NCI-H1436 treated with DMSO at 0.1 percent for 48 hours (cell line): ENCODE measurements around the gene TRIM58.

ENCODE experiments used
- DNase-seq: peaks from one replicate; lab custom pipeline; 2025; lab: John Stamatoyannopoulos, UW

TRIM58 gene, protein sequence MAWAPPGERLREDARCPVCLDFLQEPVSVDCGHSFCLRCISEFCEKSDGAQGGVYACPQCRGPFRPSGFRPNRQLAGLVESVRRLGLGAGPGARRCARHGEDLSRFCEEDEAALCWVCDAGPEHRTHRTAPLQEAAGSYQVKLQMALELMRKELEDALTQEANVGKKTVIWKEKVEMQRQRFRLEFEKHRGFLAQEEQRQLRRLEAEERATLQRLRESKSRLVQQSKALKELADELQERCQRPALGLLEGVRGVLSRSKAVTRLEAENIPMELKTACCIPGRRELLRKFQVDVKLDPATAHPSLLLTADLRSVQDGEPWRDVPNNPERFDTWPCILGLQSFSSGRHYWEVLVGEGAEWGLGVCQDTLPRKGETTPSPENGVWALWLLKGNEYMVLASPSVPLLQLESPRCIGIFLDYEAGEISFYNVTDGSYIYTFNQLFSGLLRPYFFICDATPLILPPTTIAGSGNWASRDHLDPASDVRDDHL

DNA sequence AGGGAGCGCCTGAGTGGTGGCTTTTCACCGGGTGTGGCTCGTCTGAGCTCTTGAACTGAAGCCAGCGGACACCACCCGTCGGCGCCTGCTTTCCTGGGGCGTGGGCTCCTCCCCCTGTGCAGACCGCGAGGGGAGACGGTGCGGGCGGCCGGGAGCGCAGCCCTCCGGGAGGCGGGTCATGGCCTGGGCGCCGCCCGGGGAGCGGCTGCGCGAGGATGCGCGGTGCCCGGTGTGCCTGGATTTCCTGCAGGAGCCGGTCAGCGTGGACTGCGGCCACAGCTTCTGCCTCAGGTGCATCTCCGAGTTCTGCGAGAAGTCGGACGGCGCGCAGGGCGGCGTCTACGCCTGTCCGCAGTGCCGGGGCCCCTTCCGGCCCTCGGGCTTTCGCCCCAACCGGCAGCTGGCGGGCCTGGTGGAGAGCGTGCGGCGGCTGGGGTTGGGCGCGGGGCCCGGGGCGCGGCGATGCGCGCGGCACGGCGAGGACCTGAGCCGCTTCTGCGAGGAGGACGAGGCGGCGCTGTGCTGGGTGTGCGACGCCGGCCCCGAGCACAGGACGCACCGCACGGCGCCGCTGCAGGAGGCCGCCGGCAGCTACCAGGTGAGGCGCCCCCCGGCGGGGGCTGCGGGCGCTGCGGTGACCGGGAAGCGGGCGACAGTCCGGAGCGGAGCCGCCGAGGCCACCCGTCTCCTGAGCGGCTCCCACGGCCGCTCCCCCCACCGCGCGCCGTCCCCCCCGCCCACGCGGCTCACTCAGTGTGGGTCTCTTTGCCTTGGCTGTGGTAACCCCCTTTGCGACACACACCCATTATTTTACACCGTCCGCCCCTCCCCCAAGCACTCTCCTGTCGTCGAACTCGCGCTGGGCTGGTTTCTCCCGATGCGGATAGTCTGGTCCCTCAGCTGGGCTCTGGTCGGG is at the start of gene TRIM58:
TSS of gene TRIM58 (plus strand) at position 119 of the 916 bp plus-strand sequence. CDS start at position 179, 60 bp downstream.
- no peak for DNase-seq

DNA sequence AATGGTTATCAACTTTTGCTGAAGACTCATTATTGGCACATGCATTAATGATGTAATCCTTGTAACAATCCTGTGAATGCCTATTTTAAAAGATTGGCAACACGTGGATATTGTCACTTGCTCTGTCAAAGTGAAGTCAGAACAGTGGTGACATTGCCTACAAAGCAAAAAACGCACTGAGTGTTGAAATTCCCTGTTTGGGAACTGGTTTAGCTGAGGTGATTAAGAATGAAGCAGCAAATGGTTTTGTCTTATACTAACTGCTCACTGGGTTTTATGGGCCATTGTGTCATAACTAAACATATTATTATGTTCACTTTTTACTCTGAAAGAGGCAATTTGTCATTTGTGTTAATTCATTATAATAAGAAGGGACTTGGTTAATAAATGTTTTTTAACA is 44.4 kb upstream of the TRIM58 start:
- DNase-seq, result no peak

DNA sequence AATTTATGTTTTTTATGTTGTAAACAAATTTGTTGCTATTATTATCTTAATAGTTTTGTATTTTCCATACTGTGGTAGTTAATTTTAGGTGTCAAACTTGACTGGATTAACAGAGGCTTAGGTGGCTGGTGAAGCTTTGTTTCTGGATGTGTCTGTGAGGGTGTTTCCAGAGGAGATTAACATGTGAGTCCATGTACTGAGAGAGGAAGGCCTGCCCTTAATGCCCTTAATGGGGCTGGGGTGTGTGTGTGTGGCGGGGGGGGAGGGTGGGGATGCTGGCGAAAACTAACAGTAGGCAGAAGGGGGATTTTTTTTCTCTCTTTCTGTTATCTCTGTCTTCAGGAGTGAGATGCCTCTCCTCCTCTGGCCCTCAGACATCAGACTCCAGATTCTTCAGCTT is 34.9 kb upstream of the TRIM58 start:
- no peak for DNase-seq

DNA sequence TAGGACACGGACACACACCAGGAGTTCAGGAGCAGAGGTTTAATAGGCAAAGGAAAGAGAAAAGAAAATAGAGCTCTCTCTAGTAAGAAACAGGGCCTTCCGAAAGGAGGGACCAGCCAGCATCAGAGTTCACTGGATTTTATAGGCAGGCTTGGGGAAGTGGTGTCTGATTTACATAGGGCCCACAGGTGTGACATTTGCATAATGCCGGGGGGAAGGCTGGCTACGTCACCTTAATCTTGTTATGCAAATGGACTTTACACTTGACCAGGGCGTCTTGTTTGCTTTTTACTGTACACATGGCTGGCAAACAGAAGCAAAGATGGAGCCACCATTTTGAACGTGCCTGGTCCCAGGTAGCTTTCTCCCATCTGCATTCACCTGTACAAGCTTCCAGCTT is 33.0 kb upstream of the TRIM58 start, which contains the start of gene OR14A16:
TSS of gene OR14A16 (minus strand) at position 97 of the 400 bp plus-strand sequence. CDS start 8,390 bp downstream, outside the sequence.
- DNase-seq, result no peak

DNA sequence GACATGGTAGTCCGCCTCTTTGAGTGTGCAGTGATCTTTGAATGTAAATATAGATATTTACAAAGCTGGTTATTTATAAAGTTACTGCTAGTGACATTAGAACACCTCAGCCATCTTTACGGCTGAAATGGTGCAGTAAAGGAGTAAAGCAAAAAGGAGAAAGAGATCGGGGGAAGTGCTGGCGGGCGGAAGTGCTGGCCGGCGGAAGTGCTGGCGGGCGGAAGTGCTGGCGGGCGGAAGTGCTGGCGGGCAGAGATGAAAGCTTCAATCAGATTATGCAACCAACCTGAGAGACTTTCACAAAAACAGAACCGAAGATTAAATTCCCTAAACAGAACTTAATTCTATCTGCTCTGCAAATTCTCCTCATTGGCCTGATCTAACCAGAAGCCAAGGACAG is 31.6 kb upstream of the TRIM58 start:
- no peak for DNase-seq

DNA sequence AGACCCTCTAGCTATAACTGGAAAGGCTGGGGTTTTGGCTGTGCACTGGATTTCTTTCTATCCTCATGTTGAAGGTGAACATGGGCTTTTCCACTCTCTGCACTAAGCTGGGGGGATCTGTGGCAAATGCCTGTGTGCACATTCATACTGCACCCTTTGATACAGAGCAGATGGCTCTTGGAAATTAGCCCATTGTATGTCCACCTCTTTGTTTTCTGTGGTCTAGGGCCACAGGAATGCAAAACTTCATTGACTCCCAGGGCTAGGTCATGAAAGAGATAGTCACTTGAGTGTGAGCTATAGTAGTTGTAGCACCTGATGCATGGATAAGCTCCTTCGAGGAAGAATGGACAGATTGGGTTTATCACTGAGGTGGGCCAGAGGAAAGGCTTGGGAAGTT is 27.3 kb upstream of the TRIM58 start:
- no peak for DNase-seq

DNA sequence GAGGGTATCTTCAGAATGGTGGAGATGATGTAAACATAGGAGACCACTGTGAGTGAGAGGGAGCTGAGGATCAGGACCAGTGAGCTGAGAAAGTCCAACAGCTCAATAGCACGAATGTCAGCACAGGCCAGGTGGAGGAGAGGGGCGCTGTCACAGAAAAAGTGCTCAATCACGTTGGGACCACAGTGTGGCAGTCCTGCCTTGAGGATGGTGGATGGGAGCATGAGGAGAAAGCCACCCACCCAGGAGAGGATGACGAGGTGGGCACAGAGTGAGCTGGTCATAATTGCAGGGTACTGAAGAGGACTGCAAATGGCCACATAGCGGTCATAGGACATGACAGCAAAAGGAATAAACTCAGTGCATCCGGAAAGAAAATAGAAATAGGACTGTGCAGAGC is 23.4 kb upstream of the TRIM58 start:
- no peak for DNase-seq

DNA sequence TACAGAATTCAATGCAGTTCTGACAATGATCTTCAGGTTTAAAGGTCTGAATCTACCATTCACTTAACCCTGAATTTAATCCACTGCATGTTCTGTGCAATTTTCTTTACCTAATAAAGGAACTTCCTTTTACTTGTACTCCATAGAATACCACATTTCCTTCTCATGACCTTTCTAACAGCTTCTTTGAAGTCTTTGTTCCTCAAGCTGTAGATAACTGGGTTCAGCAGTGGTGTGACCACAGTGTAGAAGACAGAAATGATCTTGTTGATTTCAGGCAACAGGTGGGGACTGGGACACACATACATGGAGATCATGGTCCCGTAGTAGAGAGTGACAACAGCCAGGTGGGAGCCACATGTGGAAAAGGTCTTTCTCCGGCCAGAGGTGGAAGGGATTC is 16.2 kb upstream of the TRIM58 start:
- no peak for DNase-seq

DNA sequence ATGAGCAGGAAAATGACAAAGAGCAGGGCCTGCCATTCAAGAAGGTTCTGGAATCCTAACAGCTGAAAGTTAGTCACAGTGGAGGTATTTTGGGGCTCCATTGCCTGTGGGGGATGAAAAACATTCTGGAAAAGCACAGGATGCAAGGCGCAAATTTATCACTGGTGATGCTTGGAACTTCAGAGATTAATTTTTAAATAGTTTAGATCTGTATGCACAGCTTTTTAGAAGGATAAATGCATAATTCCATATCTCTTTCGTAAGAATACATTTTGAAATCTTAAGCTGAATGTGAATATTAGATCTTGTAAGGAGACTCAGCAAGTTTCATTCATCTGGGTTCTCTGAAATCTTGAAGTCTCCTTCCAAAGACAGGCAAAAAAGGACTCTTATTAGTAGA is 15.2 kb upstream of the TRIM58 start, which contains the start of gene OR11L1:
TSS of gene OR11L1 (minus strand) at position 101 of the 400 bp plus-strand sequence. CDS start at position 101, 0 bp downstream.
- DNase-seq, result no peak

DNA sequence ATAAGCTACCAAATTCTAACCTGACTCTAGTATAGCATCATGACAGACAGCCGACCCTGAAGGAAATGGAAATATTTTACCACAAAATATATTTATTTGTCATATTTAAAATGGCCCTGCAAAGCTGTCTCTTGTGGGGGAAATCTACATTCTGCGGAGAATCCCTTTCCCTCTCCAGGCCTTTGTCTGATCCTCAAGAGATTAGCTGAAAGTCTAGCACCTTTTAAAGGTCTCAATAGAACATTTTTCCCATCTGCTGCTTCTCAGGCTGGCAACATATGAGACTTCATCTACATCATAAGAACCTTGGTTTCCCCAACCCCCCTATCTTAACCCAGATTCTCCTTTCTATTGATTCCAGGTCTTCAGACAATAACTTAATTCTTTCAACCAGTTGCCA is 13.6 kb upstream of the TRIM58 start:
- no peak for DNase-seq

DNA sequence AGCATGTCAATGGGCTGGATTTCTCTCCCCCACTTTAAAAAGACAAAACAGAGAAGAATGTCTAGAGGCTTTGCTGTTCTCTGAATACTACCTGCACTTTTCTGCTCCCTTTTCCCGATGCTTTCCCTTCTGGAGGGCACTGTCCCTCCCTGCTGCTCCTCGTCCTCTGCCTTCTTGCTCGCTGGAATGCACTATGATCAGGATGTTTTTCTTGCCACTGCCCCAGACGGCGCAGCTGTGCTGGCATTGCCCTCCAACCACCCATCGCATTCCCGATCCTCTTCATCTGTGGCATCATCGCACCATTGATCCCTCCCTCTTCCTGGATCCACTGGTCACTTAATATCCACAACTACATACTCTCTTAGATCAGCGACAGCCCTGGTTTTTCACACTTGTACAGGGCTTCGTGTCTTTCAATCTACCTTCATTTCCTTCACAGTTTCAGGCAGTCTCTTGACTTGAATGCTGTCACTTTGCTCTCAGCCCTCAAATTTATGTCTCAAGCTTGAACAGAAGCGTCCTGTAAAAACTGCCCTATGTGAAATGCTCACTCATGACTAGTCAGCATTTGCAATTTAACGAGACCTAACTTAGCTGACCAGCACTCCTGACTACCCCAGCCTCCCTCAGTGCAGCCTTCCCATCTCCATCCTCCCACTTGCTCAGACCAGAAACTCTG is 11.8 kb upstream of the TRIM58 start:
- DNase-seq, result no peak

DNA sequence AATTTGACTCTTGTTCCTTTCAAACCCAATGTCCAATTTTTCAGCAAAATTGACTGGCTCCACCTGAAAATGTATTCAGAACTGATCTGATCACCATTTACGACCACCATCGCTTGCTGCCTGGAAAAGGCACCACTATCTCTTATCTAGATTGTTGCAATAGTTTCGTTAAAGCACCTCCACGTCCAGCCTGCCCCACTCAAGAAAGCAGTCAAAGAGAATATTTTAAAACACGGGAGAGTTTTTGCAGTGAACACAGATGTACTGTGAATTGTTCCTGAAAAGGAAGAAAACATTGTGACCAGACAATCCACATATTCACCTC is 11.3 kb upstream of the TRIM58 start:
- DNase-seq, result no peak

DNA sequence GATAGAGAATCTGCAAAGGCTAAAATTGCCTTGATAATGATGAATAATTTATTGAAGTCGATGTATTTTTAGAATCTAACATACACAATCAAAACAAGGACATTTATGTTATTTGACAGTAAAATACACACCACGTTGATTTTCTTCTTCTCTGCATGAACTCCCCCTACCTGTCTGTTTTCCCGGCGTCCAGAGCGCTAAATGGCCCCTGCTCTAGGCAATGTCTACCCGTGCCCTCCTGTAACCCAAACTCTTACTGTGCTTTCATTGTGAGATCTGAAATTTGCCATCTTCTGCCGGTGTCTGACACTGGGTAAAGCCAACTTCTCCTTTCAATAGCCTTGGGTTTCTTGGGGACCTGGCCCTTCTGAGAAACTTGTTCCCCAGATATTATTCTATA is 8.6 kb upstream of the TRIM58 start:
- no peak for DNase-seq

DNA sequence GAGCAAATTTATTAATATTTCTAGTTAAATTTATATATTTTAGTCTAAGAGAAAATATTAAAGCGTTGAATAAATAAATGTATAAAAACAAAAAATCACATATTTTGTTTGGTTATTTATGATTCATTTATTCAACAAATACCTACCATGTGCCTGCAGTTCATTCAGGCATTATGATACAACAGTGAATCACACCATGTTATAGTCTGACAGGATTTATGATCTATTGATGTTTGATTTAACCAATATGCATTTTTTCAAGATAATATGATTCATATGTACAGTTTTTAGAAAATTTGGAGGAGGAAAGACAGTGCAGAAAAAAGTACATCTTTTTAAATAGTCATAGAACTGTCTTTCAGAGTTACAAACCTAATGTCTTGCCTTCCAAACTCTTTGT is 7.4 kb upstream of the TRIM58 start:
- no peak for DNase-seq

DNA sequence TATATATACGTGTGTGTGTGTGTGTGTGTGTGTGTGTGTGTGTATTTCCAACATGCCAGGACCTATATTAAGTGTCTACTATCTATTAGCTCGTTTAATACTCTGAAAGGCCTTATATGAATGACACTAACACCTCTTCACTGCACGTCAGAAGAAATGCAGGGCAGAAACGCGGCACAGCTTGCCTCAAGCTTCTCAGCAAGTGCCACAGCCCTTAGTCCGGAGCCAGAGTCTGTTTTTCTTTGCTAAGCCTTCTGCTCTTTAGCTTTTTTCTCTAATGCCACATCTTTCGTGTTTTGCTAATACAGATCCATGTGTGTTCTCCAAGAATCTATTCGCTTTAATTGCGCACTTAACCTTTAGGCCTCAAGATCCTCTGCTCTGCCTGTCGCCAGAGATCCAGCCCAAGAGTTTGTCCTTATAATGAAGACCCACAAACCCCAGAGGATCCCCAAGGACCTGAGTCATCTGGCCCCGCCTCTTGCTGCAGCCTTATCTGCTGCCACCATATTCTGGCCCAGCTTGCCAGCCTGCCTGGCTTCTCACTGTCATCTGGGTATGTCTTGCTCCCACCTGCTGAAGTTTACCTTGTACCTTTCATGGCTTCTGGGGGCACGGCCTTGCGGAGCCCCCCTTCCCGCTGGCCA is 2.0 kb upstream of the TRIM58 start:
- no peak for DNase-seq

DNA sequence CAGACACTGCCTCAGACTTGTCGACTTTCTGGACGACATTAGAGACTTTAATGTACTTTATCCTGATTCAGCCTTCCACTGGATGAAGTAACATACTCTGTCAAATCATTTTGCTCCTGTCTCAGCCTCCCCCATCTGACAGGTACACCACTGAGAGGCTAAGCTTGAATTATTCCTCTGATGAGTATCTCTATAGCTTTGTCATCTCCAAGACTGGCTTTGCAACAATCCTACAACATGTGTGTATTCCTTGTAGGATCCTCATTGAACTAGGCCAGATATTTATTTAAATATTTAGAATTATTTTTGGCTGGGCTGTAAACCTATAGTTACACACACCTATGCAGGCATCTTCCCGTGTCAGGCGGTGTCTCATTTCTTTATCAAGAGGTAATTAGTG is 1.1 kb upstream of the TRIM58 start:
- no peak for DNase-seq

DNA sequence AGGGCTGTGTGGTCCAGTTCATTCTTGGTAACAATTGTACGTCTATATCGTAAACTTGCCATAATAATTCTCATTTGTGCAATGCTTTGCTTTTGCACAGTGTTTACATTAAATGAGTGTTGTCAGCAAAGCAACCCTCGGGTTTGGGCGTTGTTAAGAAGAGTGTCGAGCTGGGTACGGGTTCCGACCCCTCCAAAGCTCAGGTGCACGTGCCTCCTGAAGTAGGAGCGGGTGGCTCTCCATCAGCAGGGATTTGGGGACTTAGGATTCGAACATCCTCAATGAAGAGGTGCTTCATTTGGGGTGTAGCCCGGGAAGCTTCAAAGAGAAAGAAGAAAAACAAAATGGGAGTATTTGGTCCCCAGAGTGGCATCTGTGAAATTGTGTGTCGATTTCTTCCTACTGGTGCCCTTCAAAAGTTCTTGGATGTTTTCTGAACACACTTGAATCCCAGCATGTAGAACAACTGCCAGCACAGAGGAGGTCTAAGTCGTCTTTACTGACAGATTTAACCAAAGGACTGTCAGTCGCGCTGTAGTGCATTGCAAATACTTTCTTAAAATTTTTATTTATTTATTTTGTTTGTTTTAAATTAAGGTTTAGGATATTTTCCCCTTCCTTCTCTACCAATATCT is 1.1 kb downstream of the TRIM58 start:
- DNase-seq, result no peak

DNA sequence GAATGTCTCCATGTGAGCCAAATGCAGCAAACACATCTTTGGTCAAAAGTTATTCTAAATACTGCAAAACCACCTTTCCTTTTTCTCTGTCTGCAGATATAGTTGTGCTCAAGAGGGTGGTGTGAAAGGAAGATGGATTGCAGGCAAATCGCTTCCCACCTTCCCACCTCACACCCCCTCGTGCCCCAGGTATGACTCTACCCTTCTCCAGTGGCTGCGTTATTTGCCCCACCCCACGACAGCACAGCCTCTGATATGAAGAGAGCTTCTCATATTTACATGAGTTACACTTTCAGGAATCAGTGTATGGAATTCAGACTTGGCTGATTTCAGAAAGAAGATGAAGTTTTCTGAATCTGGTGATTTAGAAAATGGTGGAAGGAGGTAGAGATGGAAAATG is 5.8 kb downstream of the TRIM58 start:
- no peak for DNase-seq

DNA sequence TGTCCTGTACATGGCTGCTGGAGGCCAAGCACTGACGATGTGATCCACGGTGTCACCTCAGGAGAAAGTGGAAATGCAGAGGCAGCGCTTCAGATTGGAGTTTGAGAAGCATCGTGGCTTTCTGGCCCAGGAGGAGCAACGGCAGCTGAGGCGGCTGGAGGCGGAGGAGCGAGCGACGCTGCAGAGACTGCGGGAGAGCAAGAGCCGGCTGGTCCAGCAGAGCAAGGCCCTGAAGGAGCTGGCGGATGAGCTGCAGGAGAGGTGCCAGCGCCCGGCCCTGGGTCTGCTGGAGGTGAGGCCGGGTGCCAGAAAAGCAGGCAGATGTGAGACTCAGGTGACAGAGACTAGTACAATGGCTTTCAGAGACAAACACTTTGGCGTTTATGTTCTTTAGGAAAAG is 7.7 kb downstream of the TRIM58 start:
- DNase-seq, result no peak

DNA sequence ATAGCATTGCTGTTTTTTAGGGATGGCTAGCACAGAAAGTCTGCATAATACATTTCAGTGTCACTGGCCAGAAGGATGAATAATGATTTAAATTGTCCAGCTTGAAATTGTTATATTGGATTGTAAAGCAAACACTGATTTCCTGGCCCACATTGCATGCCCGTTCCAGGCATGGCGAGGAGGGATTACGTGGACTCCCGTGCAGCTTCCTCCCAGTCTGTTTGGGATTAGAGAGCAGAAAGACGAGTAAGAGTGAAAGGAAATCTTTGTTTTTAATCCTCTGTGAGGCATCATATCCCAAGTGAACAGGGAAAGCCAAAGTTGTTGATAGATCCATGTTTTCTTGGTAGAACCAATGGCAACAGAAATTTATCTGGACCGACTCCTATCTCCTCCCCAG is 8.4 kb downstream of the TRIM58 start:
- DNase-seq, result no peak

DNA sequence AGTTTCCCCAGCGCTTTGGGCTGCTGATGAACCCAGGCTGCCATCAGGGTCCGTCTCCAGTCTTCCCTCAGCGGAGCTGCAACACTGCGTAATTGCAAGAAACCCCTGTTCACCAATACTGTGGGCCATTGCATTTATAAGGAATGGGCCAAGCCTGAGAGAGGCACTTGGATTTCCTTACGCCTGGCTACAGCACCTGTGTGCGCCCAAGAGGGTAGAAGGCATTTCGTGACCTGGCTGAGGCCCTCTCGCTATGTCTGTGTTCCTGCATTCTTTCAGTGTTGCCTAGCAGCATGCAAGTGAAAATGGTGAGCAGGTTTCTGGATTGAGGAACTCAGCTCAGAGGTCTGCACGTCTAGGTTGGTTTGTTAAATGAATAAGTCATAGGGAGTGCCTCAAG is 26.4 kb downstream of the TRIM58 start:
- DNase-seq, result no peak
